Vagina (tissue), 2 donors: ENCODE results near the gene SELENOO. TPM values are rescaled to one million over a fixed set of nuclear protein-coding genes. Genes with fewer than 3 reads are reported as not detected.

ENCODE experiments used
- DNase-seq, 2 donors: peaks; one replicate each; pipeline ENCODE4 v3.0.0-alpha.2; 2017; ENCODE audit errors: extremely low spot score in 2 of 2
- H3K27ac ChIP-seq: fragments of 200-600 bp; sonication (generic); one replicate; pipeline ENCODE4 v1.5.1; 2019
- H3K27me3 ChIP-seq: fragments of 200-600 bp; sonication (generic); one replicate; pipeline ENCODE4 v1.5.1; 2019
- H3K36me3 ChIP-seq, 2 donors: fragments of 200-600 bp; sonication (generic); one replicate each; pipeline ENCODE4 v1.5.1; 2017 to 2019
- H3K4me1 ChIP-seq: fragments of 200-600 bp; sonication (generic); one replicate; pipeline ENCODE4 v1.5.1; 2019
- H3K4me3 ChIP-seq, 2 donors: fragments of 200-600 bp; sonication (generic); 1 replicate in 1 of 2; 2 replicates in 1 of 2; pipeline ENCODE4 v1.5.1; 2016 to 2019
- H3K9me3 ChIP-seq: fragments of 200-600 bp; sonication (generic); one replicate; pipeline ENCODE4 v1.5.1; 2019
- POLR2A ChIP-seq, 2 donors: fragments of 450-650 bp; IDR thresholded peaks; one replicate each; pipeline ENCODE4 v1.6.1; 2017; ENCODE audit warnings: antibody characterized with exemption in 2 of 2, mild to moderate bottlenecking in 2 of 2, moderate library complexity in 2 of 2
- POLR2AphosphoS5 ChIP-seq, 2 donors: sonication (generic); formaldehyde crosslinking; IDR thresholded peaks; one replicate each; pipeline ENCODE4 v1.9.0; 2017; ENCODE audit warnings: antibody characterized with exemption in 2 of 2, mild to moderate bottlenecking in 2 of 2, low read depth in 1 of 2; ENCODE audit not compliant: insufficient read depth in 1 of 2
- intact Hi-C: fragments of 100-400 bp; cut with DNase I; formaldehyde crosslinking; loops from one replicate; pipeline ENCODE4 v1.15.1; 2023
- total RNA-seq: library from RNA; depleted of rRNA; stranded (reverse); fragments of >200 nt; gene quantifications from one replicate; pipeline ENCODE4 v1.2.3, GENCODE V29; 2016
- TF ChIP-seq, protein P1 (sequence below), 3 experiments: fragments of 450-650 bp in 2 of 3; fragments of 200-600 bp in 1 of 3; sonication (generic) in 1 of 3; IDR thresholded peaks; one replicate each; pipeline ENCODE4 v1.5.1; 2017 to 2019; ENCODE audit warnings: antibody characterized with exemption in 3 of 3, mild to moderate bottlenecking in 2 of 3, moderate library complexity in 2 of 3

Gene SELENOO
- total RNA-seq, 1 donor from 2014 or later, result 39.0 TPM

DNA sequence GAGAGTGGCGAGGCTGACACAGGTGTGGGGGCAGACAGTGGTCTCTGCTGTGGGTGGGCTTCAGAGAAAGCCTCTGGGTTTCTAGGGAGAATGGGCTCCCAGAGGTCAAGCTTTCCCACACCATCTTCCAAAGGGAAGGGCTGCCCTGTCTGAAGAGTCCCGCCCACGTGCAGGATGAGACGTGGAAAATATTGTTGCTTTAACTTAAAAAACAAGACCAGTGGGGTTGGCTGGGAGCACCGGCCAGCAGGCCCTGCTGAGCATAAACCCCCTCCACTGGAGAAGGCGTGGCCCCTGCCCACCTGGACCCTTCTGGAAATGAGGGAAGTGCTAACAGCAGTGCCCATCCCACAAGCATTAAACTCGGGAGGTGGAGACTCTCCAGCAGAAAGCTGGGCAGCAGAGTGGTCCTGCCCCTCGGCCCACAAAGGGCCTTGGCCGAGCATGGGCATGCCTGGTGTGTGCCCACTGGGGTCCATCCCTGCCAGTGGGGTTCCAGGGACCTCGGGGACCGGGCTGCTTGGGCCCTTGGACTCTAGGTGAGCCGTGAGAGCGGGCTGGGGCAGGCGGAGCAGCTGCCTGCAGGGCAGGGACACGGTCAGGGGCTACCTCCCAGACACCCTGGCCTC, 15.4 kb downstream of the SELENOO start:
- TF ChIP-seq POLR2AphosphoS5 (IDR thresholded peaks at IDR 0.05; ENCODE audit: insufficient read depth in 1 of 2, low read depth in 1 of 2) (no peak), POLR2A (IDR thresholded peaks at IDR 0.05) (no peak)
- TF ChIP-seq, protein P1, sequence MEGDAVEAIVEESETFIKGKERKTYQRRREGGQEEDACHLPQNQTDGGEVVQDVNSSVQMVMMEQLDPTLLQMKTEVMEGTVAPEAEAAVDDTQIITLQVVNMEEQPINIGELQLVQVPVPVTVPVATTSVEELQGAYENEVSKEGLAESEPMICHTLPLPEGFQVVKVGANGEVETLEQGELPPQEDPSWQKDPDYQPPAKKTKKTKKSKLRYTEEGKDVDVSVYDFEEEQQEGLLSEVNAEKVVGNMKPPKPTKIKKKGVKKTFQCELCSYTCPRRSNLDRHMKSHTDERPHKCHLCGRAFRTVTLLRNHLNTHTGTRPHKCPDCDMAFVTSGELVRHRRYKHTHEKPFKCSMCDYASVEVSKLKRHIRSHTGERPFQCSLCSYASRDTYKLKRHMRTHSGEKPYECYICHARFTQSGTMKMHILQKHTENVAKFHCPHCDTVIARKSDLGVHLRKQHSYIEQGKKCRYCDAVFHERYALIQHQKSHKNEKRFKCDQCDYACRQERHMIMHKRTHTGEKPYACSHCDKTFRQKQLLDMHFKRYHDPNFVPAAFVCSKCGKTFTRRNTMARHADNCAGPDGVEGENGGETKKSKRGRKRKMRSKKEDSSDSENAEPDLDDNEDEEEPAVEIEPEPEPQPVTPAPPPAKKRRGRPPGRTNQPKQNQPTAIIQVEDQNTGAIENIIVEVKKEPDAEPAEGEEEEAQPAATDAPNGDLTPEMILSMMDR (IDR thresholded peaks at IDR 0.05), result no peak
- no peak for DNase-seq
- Histone ChIP-seq H3K4me1 (no peaks in the 10 kb centered on the region), H3K36me3 (peaks cover 0 to 82% of the 10 kb centered on the region in 2 donors), H3K4me3 (no peak overlapping the region), H3K9me3 (no peaks in the 10 kb centered on the region), H3K27ac (no peak overlapping the region), H3K27me3 (no peaks in the 10 kb centered on the region)
- intact Hi-C loops, result no loop called here

- TF ChIP-seq POLR2AphosphoS5 (IDR thresholded peaks at IDR 0.05; ENCODE audit: insufficient read depth in 1 of 2, low read depth in 1 of 2) (no peak), POLR2A (IDR thresholded peaks at IDR 0.05) (no peak)
- TF ChIP-seq, protein P1 (IDR thresholded peaks at IDR 0.05), result no peak
- Histone ChIP-seq H3K4me1 (no peaks in the 10 kb centered on the region), H3K4me3 (no peak overlapping the region), H3K36me3 (peaks cover 0 to 83% of the 10 kb centered on the region in 2 donors), H3K27me3 (no peaks in the 10 kb centered on the region), H3K27ac (no peak overlapping the region), H3K9me3 (no peaks in the 10 kb centered on the region)
- intact Hi-C loops, result no loop called here
- DNase-seq, result no peak
These were observed 16.1 kb downstream of the SELENOO start for GRCh38 chr22:50216684-50217520.

DNA sequence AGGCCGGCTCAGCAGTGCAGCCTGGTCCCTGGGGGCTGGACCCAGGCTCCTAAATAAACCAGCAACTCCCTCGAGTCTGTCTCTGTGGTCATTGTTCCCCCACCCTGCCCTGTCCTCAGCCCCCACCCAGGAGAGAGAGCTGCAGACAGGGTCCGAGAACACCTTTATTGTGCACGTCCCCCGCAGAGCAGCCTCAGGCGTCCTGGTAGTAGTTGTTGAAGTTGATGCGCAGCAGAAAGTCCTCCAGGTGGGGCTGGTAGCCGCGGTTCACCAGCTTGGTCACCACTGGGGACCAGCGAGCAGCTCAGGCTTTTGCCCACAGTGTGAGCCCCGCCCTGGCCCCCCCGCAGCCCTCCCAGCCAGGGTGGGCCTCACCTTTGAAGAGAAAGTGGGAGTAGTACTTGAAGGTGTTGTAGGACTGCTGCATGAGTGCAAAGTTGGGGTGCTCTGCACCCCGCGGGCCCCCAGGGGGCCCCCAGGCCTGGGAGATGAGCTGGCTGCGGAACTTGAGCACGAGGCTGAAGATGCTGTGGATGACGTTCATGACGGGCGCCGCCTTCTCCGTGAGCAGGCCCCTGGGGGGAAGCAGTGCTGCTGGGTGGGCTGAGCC, 16.8 kb downstream of the SELENOO start:
- Histone ChIP-seq H3K27ac (no peak overlapping the region), H3K4me1 (no peaks in the 10 kb centered on the region), H3K9me3 (no peaks in the 10 kb centered on the region), H3K36me3 (peaks cover 0 to 83% of the 10 kb centered on the region in 2 donors), H3K27me3 (no peaks in the 10 kb centered on the region), H3K4me3 (no peak overlapping the region)
- DNase-seq, result no peak
- TF ChIP-seq POLR2A (IDR thresholded peaks at IDR 0.05) (no peak), POLR2AphosphoS5 (IDR thresholded peaks at IDR 0.05; ENCODE audit: insufficient read depth in 1 of 2, low read depth in 1 of 2) (no peak)
- TF ChIP-seq, protein P1 (IDR thresholded peaks at IDR 0.05), result no peak
- intact Hi-C loops, result no loop called here

DNA sequence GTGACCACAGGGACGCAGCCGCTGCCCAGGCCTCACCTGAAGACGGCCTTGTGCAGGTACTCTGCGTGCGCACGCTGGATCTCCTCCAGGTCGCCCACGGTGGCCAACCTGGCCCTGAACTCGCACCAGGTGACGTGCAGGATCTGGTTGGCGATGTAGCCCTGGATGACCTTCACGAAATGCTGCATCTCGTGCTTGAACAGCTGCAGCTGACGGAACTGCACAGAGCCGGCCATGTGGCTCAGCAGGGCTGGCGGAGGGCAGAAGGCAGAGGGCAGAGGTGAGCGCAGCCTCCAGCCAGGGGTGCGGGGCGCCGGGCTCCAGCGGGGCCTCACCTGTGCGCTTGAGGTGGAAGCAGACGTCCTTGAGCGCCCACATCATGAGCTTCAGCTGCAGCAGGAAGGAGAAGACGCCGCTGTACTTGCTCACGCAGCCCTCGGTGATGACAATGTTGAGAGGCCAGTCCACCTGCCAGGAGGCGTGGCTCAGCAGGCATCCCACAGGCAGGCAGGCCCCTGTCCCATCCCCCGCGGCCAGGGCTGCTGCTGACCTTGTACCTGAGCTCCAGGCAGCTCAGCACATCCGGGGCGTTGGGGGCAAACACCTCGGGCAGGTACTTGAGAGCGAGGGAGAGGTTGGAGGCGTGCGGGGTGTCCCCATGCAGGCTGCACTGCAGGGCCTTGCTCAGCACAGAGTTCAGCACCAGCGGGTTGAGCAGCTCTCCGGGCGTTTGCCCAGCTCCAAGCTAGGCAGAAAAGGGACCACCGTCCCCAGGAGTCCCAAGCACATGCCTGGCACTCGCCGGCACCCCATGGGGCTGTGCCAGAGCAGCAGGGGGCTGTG, 17.6 kb downstream of the SELENOO start:
- intact Hi-C loops, result no loop called here
- TF ChIP-seq POLR2AphosphoS5 (IDR thresholded peaks at IDR 0.05; ENCODE audit: insufficient read depth in 1 of 2, low read depth in 1 of 2) (no peak), POLR2A (IDR thresholded peaks at IDR 0.05) (no peak)
- TF ChIP-seq, protein P1 (IDR thresholded peaks at IDR 0.05), result no peak
- H3K36me3 ChIP-seq, result peaks cover 0 to 81% of the 10 kb centered on the region in 2 donors
- no peaks in the 10 kb centered on the region for H3K27me3 ChIP-seq
- H3K9me3 ChIP-seq, result no peaks in the 10 kb centered on the region
- H3K4me3 ChIP-seq, result no peak overlapping the region
- H3K4me1 ChIP-seq, result no peaks in the 10 kb centered on the region
- DNase-seq, result no peak
- no peak overlapping the region for H3K27ac ChIP-seq
